SIG-M5 (cell line): ENCODE results near the gene BTF3.
A peak's percentile ranks its signal among the peaks of the same experiment; 100 is the strongest.
"Not testable (repeated sequence)": the region's sequence is repeated elsewhere in the genome, so short reads cannot be mapped to it uniquely, and the experiment has no call there.

Source experiments
- DNase-seq: peaks from one replicate; lab custom pipeline; 2025; lab: John Stamatoyannopoulos, UW

Gene BTF3

GRCh38 chr5:73486119-73486899 is 11.9 kb upstream of the BTF3 start:
- no peak for DNase-seq

GRCh38 chr5:73487257-73487656 is 11.0 kb upstream of the BTF3 start:
- DNase-seq = not testable (repeated sequence)

GRCh38 chr5:73487815-73488214 is 10.4 kb upstream of the BTF3 start:
- no peak for DNase-seq

DNA sequence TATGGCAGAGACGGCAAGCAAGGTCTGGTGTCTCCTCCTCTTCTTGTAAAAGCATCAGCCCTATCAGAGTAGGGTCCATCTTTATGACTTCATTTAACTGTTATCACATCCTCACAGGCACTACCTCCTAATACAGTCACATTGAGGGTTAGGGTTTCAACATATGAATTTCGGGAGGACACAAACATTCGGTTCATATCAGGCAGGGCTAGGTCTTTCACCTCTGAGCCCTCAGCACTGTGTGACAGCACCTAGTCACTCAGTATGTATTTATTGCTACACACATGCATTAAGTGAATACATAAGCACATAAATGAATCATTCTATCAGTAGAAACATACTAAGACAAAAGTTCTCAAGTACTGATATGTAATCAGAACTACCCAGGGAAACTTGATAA is 9.4 kb upstream of the BTF3 start:
- no peak for DNase-seq

DNA sequence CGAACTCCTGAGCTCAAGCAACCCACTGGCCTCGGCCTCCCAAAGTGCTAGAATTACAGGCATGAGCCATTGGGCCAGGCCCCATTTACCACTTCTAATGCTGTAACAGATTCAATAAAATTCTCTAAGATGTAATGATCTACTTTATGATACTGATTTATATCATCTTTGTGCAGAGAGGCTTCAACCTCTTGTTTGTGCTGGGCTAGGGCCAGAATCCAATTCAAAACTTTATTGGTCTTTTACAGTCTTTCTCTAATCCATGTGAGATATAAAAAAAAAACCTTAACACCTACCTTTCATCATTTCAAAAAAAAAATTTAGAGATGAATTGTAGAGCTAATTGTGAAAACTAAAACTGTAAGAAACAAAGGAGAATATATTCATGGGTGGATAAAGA is 8.2 kb upstream of the BTF3 start:
- DNase-seq = no peak

- no peak for DNase-seq
These were observed 7.1 kb upstream of the BTF3 start for GRCh38 chr5:73491155-73491554.

DNA sequence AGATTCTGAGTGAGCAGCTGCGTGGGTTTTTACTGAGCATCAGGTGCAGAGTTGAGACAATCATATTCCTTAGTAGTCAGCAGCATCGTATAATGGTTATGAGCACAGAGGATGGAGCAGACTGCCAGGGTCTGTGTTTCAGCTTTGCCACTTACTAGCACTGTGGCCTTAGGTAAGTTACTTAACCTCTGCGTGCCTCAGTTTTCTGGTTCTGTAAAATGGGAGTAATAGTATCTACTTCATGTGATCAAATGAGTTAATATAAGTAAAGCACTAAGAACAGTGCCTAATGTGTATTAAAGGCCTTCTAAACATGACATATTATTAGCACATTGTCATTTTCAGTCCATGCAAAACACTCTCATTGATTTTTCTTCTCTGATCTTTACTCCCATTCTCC is 4.8 kb upstream of the BTF3 start:
- no peak for DNase-seq

- DNase-seq = no peak
These were observed 3.5 kb upstream of the BTF3 start for GRCh38 chr5:73494721-73495120.

GRCh38 chr5:73495772-73496335 is 2.4 kb upstream of the BTF3 start:
- DNase-seq = no peak

DNA sequence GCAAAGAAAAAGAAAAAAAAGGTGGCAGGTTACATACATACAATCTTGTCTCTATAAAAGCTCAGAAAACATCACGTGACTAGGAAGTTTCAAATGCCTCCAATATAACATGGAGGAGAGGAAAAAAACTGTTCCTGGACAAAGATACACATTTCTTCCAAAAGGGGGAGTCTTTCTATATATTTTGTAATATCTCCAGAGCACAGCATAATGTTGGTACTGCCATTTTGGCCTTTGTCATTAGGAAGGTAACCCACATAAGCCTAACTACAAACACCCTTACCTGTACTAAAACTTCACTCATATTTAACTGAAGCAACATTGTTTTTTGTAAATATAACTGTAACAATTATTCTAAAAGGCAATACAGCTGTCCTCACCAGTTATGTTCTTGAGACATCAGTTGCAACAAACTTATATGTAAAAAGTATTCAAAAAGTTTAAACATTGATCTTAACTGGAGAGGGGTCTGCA is 1.2 kb upstream of the BTF3 start:
- peak; percentile 24 for DNase-seq

- DNase-seq = no peak
These were observed 665 bp upstream of the BTF3 start for GRCh38 chr5:73497497-73498056.

DNA sequence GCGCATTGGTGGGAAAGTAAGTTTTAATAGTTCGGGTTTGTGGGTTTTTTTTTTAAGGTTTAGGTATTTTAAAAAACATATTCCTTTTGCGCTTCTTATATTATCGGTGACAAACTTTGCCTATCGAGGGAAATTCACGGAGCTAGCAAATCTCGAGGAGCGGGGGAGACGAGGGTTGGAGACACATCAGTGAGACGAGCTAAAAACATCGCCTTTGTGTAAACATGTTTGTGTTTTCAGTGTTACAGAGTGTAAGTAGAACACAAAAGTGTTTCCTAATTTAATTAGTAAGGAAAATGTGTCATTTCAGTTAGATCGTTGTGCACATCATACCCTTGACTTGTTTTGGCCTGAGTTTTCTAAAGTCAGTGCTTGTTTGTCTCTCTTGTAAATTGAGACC is 945 bp downstream of the BTF3 start:
- DNase-seq = no peak

DNA sequence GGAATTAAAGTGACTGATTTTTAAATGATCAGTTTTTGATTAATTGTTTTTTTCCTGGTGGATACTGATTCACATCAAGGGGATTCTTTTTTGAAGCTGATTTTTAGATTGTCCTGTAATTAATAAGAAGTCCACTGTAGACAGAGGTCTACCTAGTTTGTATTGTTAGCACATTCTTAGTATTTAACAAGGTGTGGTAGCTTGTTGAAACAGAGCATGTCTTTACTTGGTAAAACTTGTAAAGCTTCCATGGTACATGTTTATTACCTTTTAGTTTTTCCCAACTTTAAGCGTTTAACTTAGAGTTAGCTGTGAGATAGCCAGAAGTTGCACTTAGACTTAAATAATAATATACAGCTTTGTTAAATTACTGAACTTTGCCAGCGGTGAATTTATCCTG is 1.5 kb downstream of the BTF3 start:
- DNase-seq = no peak

DNA sequence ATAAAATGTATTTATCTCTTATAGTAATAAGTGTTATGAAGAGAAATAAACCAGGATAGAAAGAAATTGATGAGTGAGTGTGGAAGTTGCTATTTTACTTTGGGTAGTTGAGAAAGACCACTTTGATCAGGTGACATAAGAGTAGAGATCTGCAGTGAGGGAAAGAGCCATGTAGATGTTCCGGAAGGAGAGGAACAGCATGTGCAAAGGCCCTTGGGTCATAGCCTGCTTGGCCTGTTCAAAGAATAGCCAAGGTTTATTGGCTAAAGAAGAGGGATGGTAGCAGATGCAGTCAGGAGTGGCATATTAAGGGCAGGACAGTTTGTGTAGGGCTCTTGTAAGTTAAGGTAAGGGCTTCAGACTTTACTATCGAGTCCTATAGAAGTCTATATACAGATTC is 3.2 kb downstream of the BTF3 start:
- no peak for DNase-seq

GRCh38 chr5:73506459-73506955 is 8.3 kb downstream of the BTF3 start:
- no peak for DNase-seq

DNA sequence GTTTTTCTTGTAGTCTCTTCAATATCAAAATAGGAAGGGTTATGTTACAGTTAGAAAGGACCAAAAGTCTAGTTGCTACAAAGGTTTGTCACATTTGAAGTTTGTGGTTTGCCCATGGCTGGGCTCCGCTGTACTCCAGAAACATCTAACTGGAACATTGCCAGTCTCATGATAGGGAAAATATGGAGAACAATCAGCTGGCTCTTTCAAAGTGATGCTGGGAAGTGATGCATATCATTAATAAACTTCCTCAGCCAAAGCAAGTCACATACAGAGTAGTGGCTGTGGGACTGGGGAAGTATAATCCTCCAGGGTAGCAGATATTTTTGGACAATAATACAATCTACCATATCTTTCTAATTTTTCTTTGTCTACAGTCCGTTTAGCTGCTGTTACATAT is 8.8 kb downstream of the BTF3 start:
- DNase-seq = no peak

- not testable (repeated sequence) for DNase-seq
These were observed 10.3 kb downstream of the BTF3 start for GRCh38 chr5:73508521-73508920.

DNA sequence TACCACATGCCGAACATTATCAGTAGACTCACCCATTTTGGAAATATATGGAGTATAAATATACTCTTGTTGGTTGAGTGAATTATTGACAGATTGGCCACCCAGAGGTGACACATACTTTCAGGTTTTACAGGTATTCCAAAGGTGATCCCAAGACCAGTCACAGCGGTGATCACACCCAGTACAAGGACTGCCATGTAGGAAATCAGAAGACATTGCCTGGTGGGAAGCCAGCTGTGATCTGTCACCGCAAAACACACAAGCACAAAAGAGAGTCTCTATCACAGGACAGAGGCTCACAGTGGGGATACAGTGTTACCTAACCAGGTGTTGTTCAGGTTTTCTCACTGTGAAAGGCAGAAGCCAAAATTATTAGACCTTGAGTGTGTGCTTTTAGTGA is 15.8 kb downstream of the BTF3 start:
- no peak for DNase-seq

DNA sequence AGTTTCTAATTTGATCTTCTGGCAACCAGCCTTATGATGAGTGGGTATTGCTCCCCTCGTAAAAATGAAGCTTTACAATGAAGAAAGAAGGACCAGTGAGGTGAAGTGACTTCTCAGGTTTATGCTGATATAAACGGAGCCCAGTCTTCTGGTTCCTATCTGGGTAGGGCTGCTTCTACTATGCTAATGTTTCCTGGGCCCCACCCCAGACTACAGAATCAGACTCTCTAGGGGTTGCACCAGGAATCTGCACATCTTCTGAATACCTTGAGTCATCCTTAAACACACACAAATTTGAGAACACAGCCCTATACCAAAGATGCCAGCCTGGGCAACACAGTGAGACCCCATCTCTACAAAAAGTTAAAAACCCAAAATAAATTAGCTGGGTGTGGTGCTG is 16.2 kb downstream of the BTF3 start:
- DNase-seq = no peak

- DNase-seq = no peak
These were observed 17.0 kb downstream of the BTF3 start for GRCh38 chr5:73515232-73515631.

- DNase-seq = peak; percentile 68
These were observed 21.5 kb downstream of the BTF3 start for GRCh38 chr5:73519531-73520283.

DNA sequence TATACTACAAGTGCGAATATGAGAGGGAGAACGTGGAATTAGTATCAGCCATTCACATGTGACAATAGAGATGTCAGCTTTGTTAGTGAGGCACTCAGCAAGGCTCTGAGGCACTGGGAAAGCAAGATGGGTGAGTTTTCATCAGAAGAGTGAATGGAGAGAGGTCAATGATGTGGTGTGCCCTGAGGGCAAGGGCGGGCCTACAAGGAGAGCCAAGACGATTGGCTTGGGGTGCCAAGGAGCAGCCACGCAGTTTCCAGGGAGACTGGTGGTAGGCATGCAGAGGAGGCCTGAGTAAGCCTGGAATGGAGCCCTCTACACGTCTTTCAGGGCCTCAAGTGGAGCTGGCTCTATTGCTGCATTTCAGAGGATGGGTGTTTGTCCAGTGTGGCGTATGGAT is 24.7 kb downstream of the BTF3 start:
- DNase-seq = no peak

GRCh38 chr5:73523861-73524260 is 25.6 kb downstream of the BTF3 start:
- no peak for DNase-seq
